Calu3 (cell line): ENCODE measurements around the gene DBP. TPM values are rescaled to one million over a fixed set of nuclear protein-coding genes. Genes with fewer than 3 reads are reported as not detected.

Experiments
- BruUV-seq: library from RNA; stranded (reverse); fragments of 400-500 nt; replicated peaks from 2 replicates; lab custom pipeline; 2021; lab: Mats Ljungman, UMichigan
- CTCF ChIA-PET: fragments of 300-600 bp; sonication (Branson Sonifier 250); formaldehyde crosslinking; loops from one replicate; lab custom pipeline; 2022; ENCODE audit warnings: antibody characterized with exemption; lab: Charles Lee
- DNase-seq: peaks from one replicate; pipeline ENCODE4 v3.0.0; 2022
- H3K27ac Mint-ChIP-seq: one replicate; pipeline ENCODE4 v1.8.0; 2022; ENCODE audit warnings: mixed read lengths; ENCODE audit not compliant: unreplicated experiment
- H3K27me3 Mint-ChIP-seq: one replicate; pipeline ENCODE4 v1.8.0; 2022; ENCODE audit warnings: mixed read lengths; ENCODE audit not compliant: unreplicated experiment
- H3K36me3 Mint-ChIP-seq: one replicate; pipeline ENCODE4 v1.8.0; 2022; ENCODE audit warnings: mild to moderate bottlenecking, moderate library complexity, mixed read lengths; ENCODE audit not compliant: insufficient read depth, unreplicated experiment
- H3K4me1 Mint-ChIP-seq: one replicate; pipeline ENCODE4 v1.8.0; 2022; ENCODE audit warnings: mild to moderate bottlenecking, low read depth, mixed read lengths; ENCODE audit not compliant: unreplicated experiment
- H3K4me3 Mint-ChIP-seq: one replicate; pipeline ENCODE4 v1.8.0; 2022; ENCODE audit warnings: mild to moderate bottlenecking, low read depth, moderate library complexity, mixed read lengths; ENCODE audit not compliant: unreplicated experiment
- H3K9me3 Mint-ChIP-seq: one replicate; pipeline ENCODE4 v1.8.0; 2022; ENCODE audit warnings: low read depth, mixed read lengths; ENCODE audit not compliant: unreplicated experiment
- intact Hi-C: fragments of 100-400 bp; cut with micrococcal nuclease; formaldehyde crosslinking; loops from one replicate; pipeline ENCODE4 v1.10.0; 2022; ENCODE audit not compliant: unreplicated experiment
- total RNA-seq: library from RNA; stranded (reverse); gene quantifications from 2 replicates; pipeline ENCODE4 v1.2.3, GENCODE V29; 2022
- TF ChIP-seq, protein P1 (sequence below): fragments of 200-600 bp; IDR thresholded peaks from one replicate; pipeline ENCODE4 v1.8.0; 2022; ENCODE audit warnings: antibody characterized with exemption; ENCODE audit not compliant: unreplicated experiment

The DBP gene
- total RNA-seq, 1 experiment from 2014 or later = 4.3 TPM

DNA sequence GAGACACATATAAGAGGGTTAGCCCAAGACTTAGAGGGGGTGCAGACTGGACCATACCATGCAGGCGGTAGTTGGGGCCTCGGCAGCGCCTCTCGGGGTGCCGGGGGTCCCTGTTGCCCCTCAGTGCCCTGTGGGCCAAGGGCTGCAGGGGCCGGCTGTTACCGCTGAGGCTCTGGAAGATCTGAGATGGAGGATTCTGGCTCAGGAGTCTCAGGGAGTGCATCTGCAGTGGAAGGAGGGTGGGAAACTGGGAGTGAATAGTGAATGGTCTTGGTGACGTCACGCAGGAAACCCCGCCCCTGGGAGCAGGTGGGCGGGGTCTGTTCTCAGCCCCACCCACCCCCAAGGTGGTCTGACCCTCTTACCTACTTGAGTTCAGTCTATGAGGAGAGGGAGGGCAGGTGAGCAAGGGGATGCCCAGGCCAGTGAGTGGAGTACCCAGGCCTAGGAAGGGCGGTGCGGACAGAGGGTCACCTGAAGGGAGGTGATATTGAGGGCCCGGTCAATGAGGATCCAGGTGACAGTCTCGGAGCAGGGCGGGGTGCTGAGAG, 1.7 kb upstream of the DBP start:
- peaks cover 58% of the 10 kb centered on the region for H3K27me3 Mint-ChIP-seq
- CTCF ChIA-PET = interaction anchor here (0.6 kb wide), 2 partner anchors 100 to 137 kb away, joined by 3 to 4 read pairs; no protein-coding TSS in a partner anchor
- peaks cover 3% of the 10 kb centered on the region for H3K9me3 Mint-ChIP-seq
- BruUV-seq = no TSS peak
- peak overlapping the region; percentile 80 for H3K27ac Mint-ChIP-seq
- peaks cover 35% of the 10 kb centered on the region for H3K4me1 Mint-ChIP-seq
- intact Hi-C loops = loop anchor here (5.0 kb wide), 1 partner anchor 328 kb away; the partner anchor contains the start of gene FTL
- H3K4me3 Mint-ChIP-seq = peak overlapping the region; percentile 70
- peaks cover 51% of the 10 kb centered on the region for H3K36me3 Mint-ChIP-seq
- DNase-seq = no peak
- TF ChIP-seq, protein P1, sequence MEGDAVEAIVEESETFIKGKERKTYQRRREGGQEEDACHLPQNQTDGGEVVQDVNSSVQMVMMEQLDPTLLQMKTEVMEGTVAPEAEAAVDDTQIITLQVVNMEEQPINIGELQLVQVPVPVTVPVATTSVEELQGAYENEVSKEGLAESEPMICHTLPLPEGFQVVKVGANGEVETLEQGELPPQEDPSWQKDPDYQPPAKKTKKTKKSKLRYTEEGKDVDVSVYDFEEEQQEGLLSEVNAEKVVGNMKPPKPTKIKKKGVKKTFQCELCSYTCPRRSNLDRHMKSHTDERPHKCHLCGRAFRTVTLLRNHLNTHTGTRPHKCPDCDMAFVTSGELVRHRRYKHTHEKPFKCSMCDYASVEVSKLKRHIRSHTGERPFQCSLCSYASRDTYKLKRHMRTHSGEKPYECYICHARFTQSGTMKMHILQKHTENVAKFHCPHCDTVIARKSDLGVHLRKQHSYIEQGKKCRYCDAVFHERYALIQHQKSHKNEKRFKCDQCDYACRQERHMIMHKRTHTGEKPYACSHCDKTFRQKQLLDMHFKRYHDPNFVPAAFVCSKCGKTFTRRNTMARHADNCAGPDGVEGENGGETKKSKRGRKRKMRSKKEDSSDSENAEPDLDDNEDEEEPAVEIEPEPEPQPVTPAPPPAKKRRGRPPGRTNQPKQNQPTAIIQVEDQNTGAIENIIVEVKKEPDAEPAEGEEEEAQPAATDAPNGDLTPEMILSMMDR = no peak

DNA sequence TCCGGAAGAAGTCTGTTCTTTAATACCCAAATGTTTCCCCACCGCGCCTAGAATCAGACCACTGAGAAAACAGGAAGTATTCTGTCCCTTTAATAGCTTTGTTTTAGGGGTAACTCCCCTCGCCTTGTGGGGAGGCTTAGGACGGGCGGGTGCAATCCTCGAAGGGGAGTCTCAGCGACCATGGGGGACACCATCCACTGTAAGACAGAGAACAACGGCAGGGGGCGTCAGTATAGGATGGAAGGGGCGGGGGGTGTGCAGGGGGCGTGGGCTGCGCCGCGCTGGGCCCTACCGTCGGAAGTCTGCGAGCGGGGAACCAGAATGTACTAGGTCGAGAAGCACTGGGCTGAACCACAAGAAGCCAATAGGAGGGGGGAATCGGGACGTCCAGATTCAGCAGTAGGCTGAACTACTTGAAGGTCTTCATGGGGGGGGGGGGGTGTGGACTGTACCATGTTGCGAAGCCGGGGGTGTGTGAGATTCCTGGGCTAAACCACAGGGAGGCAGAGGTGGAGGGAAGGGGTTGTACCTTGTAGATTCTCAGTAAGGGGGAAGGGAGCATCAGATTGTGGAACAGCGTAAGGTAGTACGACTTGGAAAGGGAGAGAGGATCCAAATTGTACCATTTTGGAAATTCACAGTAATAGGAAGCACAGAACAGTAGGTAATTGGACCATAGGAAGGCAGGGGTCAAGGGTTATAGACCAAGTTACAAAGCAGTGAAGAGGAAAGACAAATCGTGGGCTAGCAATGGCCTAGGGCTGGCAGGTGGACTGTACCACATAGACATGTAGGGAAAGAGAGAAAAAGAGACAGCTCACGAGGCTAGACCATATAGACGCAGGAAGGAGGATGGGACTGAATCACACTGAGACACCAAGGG, 1.0 kb upstream of the DBP start:
- H3K36me3 Mint-ChIP-seq = peaks cover 51% of the 10 kb centered on the region
- DNase-seq = peak; percentile 64
- peaks cover 35% of the 10 kb centered on the region for H3K4me1 Mint-ChIP-seq
- H3K27ac Mint-ChIP-seq = peak overlapping the region; percentile 80
- CTCF ChIA-PET = interaction anchor here (0.6 to 1.0 kb wide), 2 partner anchors 8 to 12 kb away, joined by 3 to 4 read pairs; partner anchors contain the start of gene CA11
- TF ChIP-seq, protein P1 = no peak
- intact Hi-C loops = loop anchor here (5.0 kb wide), 1 partner anchor 329 kb away; the partner anchor contains the start of gene FTL
- H3K4me3 Mint-ChIP-seq = peak overlapping the region; percentile 70
- BruUV-seq = no TSS peak
- H3K27me3 Mint-ChIP-seq = peaks cover 53% of the 10 kb centered on the region
- H3K9me3 Mint-ChIP-seq = peaks cover 3% of the 10 kb centered on the region

GRCh38 chr19:48637449-48637947, 319 bp upstream of the DBP start:
- peaks cover 46% of the 10 kb centered on the region for H3K27me3 Mint-ChIP-seq
- peaks cover 51% of the 10 kb centered on the region for H3K36me3 Mint-ChIP-seq
- intact Hi-C loops = loop anchor here (5.0 kb wide), 1 partner anchor 330 kb away; the partner anchor contains the start of gene FTL
- TF ChIP-seq, protein P1 = no peak
- peak overlapping the region; percentile 80 for H3K27ac Mint-ChIP-seq
- H3K4me3 Mint-ChIP-seq = peak overlapping the region; percentile 70
- peaks cover 3% of the 10 kb centered on the region for H3K9me3 Mint-ChIP-seq
- H3K4me1 Mint-ChIP-seq = peaks cover 35% of the 10 kb centered on the region
- peak; percentile 99 for DNase-seq
- no TSS peak for BruUV-seq
- CTCF ChIA-PET = interaction anchor here (0.6 to 1.0 kb wide), 3 partner anchors 9 to 175 kb away, joined by 3 to 4 read pairs (median 3); partner anchors contain the start of gene CA11
